ENCODE data around the gene OR2AE1.

OR2AE1 gene

DNA sequence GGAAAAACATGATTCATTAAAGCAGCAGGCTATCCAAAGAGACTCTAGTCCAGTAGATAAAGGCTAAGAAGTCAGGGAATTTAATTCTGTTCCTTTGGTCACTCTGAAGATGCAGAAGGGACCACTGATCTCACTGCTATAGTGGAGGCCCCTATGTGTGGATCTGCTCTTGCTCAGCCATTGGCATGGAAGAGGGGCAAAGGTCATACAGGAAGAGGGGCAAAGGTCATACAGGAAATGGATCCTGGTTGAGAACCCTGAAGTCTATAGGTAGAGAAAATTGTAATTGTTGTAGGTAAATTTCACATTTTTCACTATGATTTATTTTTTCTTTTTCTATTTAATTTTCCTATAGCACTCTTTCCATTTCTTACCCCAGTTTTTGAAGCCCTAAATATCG, 21.6 kb downstream of the OR2AE1 start:
- no peak for DNase-seq

- no peak for DNase-seq
Measured at GRCh38 chr7:99848420-99849216, 28.2 kb downstream of the OR2AE1 start.

DNA sequence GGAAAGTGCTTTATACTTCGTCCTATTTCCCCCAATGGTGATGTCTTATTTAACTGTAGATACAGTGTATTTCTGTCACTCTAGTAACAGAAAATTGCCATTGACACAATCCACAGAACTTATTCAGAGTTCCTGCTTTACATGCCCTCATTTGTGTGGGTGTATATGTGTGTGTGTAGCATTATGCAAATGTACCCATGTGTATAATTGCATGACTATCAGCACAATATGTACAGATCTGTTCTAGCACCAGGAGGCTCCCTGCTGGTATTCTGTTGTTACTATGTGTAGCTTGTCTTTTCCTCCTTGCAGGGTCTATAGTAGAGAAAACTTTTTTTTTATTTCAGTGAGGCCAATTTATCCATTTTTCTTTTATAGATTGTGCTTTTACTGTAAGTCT, 32.5 kb downstream of the OR2AE1 start:
- no peak for DNase-seq

DNA sequence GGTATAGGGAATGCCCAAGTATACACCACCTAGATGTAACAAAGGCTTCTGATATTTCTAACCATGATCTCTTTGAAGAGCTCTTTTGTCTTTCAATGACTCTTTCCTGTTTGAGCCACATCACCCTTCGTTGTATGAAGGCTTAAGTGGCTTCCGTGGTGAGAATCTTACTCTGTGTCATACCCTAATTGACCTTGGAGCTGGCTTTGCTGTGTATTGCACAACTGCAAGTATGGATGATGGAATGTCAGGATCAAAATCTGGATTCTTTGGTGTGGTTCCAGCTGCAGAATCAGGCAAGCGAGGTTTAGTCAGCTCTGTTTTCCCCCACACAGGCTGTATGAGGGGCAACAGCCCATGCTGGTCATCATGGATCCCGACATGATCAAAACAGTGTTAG, 33.0 kb downstream of the OR2AE1 start:
- no peak for DNase-seq

DNA sequence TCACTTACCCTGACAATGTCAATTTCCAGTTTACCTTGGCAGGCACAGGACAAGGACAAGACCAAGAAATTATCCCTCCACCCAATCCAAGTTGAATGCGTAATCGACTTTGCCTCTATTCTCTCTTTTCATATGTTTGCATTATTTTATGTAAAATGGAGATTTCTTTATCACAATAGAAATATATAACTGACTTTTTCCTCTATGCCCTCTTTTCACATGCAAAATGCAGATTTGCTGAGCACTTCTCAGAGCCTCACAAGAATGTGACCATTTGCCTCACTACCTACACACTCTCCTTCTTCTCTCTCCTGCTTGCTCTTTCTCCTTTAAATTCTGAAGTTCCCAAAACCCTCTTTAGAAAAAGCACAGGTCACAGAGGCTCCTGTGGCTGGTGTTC, 33.9 kb downstream of the OR2AE1 start:
- DNase-seq = no peak

GRCh38 chr7:99840136-99840869, 36.5 kb downstream of the OR2AE1 start:
- DNase-seq = no peak

GRCh38 chr7:99839287-99840021, 37.4 kb downstream of the OR2AE1 start:
- no peak for DNase-seq

DNA sequence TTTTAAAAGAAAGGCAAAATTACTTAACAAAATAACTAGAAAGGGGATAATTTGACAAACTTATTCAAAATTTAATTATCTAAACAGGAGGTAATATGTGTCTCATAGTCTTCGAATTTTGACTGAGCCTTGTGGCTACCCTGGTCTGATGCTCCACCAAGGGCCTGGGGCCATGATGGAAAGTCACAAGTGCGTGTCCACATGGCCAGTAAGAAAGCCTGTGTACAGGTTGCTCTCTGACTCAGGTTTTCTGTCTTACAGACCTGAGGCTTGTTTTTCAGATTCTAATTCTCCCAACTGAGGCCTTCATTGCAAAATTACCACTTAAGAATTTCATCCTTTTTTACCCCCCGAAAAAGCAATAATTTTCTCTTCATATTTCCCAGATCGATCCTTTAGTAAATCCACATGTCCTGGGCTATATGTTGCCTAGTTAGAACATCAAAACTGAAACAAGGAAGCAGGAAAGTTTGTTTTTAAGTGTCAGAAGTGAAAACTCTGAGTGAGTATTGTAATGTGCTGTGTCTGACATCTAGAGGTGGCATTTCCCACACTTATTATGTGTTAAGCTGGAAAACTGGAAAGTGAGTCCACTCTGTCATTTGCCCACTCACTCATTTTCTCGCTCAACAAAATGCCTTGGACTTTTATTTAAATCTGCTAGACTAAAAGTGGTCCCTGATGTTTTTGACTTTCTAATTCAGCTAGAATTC, 39.0 kb downstream of the OR2AE1 start:
- DNase-seq = no peak

GRCh38 chr7:99835189-99835588, 41.6 kb downstream of the OR2AE1 start:
- no peak for DNase-seq

GRCh38 chr7:99834382-99834781, 42.5 kb downstream of the OR2AE1 start:
- DNase-seq = no peak

DNA sequence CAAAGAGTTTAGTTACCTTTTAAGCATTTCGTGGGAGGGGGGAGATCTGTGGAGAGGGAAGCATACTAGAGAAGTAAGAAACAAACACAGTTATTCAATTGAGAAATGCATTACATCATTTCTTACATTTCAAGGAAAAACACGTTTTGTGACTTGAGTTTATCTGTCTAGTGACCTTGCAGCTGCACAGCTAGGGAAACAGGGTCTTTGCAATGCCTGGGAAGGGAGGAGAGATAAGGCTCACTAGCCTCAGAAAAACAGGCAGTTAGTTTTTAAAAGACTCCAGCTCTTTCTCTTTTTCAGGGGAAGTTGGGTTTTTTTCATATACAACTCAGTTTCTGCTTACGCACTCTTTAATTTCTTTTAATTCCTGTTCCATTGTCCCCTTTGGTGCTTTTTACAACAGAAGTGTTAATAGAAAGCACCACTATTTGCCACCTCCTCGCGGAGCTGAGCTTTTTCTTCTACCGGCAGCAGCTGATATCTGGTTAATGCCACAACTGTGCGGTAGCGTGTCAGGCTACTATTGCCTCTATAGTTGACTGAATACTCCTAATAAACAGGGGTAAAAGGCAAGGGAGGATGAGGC, 43.5 kb downstream of the OR2AE1 start:
- DNase-seq = no peak

GRCh38 chr7:99831595-99831994, 45.2 kb downstream of the OR2AE1 start:
- no peak for DNase-seq

- no peak for DNase-seq
Measured at GRCh38 chr7:99829524-99830160, 47.2 kb downstream of the OR2AE1 start.

GRCh38 chr7:99828811-99829210, 48.0 kb downstream of the OR2AE1 start:
- no peak for DNase-seq

- DNase-seq = no peak
Measured at GRCh38 chr7:99827040-99827778, 49.6 kb downstream of the OR2AE1 start.

All from C1 segment of cervical spinal cord (tissue), 14 donors.